B cell (primary cell): ENCODE data around the gene WDR4. TPM values are rescaled to one million over a fixed set of nuclear protein-coding genes. Genes with fewer than 3 reads are reported as not detected.

Experiments used
- ATAC-seq: fragments of 200-7000 bp; cut with Tn5 transposase; one replicate; pipeline ENCODE4 v1.10.0; 2021; ENCODE audit warnings: low read depth, mild to moderate bottlenecking, moderate number of reproducible peaks, moderate library complexity
- CTCF ChIA-PET: fragments of 350-600 bp; sonication (Branson Sonifier 250); formaldehyde crosslinking; loops from one replicate; lab custom pipeline; 2021; ENCODE audit warnings: antibody characterized with exemption, inconsistent platforms; lab: Charles Lee
- POLR2A ChIA-PET: fragments of 350-600 bp; sonication (Branson Sonifier 250); formaldehyde crosslinking; loops from one replicate; lab custom pipeline; 2021; ENCODE audit warnings: antibody characterized with exemption; lab: Charles Lee
- DNase-seq: peaks from one replicate; pipeline ENCODE4 v3.0.0; 2013
- H2AFZ ChIP-seq: 2 replicates; pipeline ENCODE4 v1.6.1; 2012; ENCODE audit warnings: mild to moderate bottlenecking, low read depth, low read length; ENCODE audit not compliant: insufficient read depth, poor library complexity, severe bottlenecking
- H3K27ac ChIP-seq, 2 donors: 1 replicate in 1 of 2; 2 replicates in 1 of 2; pipeline ENCODE4 v1.5.1; 2012 to 2013; ENCODE audit warnings: low read length in 2 of 2, mild to moderate bottlenecking in 2 of 2, moderate library complexity in 1 of 2
- H3K27me3 ChIP-seq, 4 experiments: fragments of 200-600 bp in 1 of 4; sonication (generic) in 1 of 4; replicated peaks in 1 of 4; 1 replicate in 2 of 4; 2 replicates in 2 of 4; pipeline versions ENCODE4 v1.6.1 to v1.7.0; 2013 to 2016; ENCODE audit warnings: low read length in 3 of 4, mild to moderate bottlenecking in 2 of 4, mixed read lengths in 1 of 4, moderate library complexity in 1 of 4; ENCODE audit not compliant: insufficient read depth in 4 of 4, control insufficient read depth in 3 of 4; ENCODE audit errors: control extremely low read depth in 1 of 4
- H3K36me3 ChIP-seq, 2 experiments: replicated peaks in 1 of 2; 1 replicate in 1 of 2; 2 replicates in 1 of 2; pipeline versions ENCODE4 v1.6.1 to v1.7.1; 2013; ENCODE audit warnings: low read length in 1 of 2; ENCODE audit not compliant: insufficient read depth in 2 of 2, control insufficient read depth in 1 of 2; ENCODE audit errors: control extremely low read depth in 1 of 2, extremely low read depth in 1 of 2
- H3K4me1 ChIP-seq, 2 donors: fragments of 200-600 bp in 1 of 2; sonication (generic) in 1 of 2; 1 replicate in 1 of 2; 2 replicates in 1 of 2; pipeline versions ENCODE4 v1.5.1 to v1.6.1; 2013 to 2017; ENCODE audit warnings: low read length in 2 of 2; ENCODE audit not compliant: control insufficient read depth in 2 of 2, insufficient read depth in 2 of 2
- H3K4me2 ChIP-seq: replicated peaks from 2 replicates; pipeline ENCODE3; 2012; ENCODE audit warnings: mild to moderate bottlenecking, low read depth, low read length; ENCODE audit not compliant: poor library complexity, severe bottlenecking
- H3K4me3 ChIP-seq, 5 experiments: fragments of 200-600 bp in 1 of 5; sonication (generic) in 1 of 5; 1 replicate in 3 of 5; 2 replicates in 2 of 5; pipeline versions ENCODE4 v1.5.1 to v1.7.0; 2011 to 2016; ENCODE audit warnings: low read length in 4 of 5, mild to moderate bottlenecking in 4 of 5, low read depth in 2 of 5, control low read depth in 1 of 5, moderate library complexity in 1 of 5; ENCODE audit not compliant: insufficient read depth in 1 of 5; ENCODE audit errors: control extremely low read depth in 1 of 5, extremely low read depth in 1 of 5
- H3K79me2 ChIP-seq: fragments of 200-600 bp; sonication (generic); one replicate; pipeline ENCODE4 v1.6.0; 2016; ENCODE audit warnings: low read length; ENCODE audit not compliant: control insufficient read depth, insufficient read depth
- H3K9ac ChIP-seq: fragments of 200-600 bp; sonication (generic); 2 replicates; pipeline ENCODE4 v1.6.1; 2017; ENCODE audit warnings: mild to moderate bottlenecking, low read length, moderate library complexity
- H3K9me3 ChIP-seq, 3 donors: one replicate each; pipeline versions ENCODE4 v1.6.1 to v1.7.1; 2013; ENCODE audit warnings: low read length in 2 of 3; ENCODE audit not compliant: control insufficient read depth in 2 of 3, insufficient read depth in 1 of 3; ENCODE audit errors: control extremely low read depth in 1 of 3
- H4K20me1 ChIP-seq: 2 replicates; pipeline ENCODE4 v1.6.0; 2012; ENCODE audit warnings: mild to moderate bottlenecking, low read length; ENCODE audit not compliant: insufficient read depth, control insufficient read depth, poor library complexity, severe bottlenecking
- H3K27ac Mint-ChIP-seq: one replicate; pipeline ENCODE4 v1.8.0; 2021; ENCODE audit warnings: mixed read lengths
- H3K27me3 Mint-ChIP-seq: one replicate; pipeline ENCODE4 v1.8.0; 2021; ENCODE audit warnings: mixed read lengths
- H3K4me1 Mint-ChIP-seq: one replicate; pipeline ENCODE4 v1.8.0; 2021; ENCODE audit warnings: mixed read lengths
- H3K4me3 Mint-ChIP-seq: one replicate; pipeline ENCODE4 v1.8.0; 2021; ENCODE audit warnings: mixed read lengths
- H3K9me3 Mint-ChIP-seq: one replicate; pipeline ENCODE4 v1.8.0; 2022; ENCODE audit warnings: mixed read lengths; ENCODE audit not compliant: insufficient read depth
- EZH2 ChIP-seq: IDR thresholded peaks from 2 replicates; pipeline ENCODE4 v1.6.1; 2012; ENCODE audit warnings: borderline replicate concordance, low read depth, mild to moderate bottlenecking, moderate library complexity, low read length; ENCODE audit not compliant: insufficient read depth, poor library complexity, severe bottlenecking
- WGBS: methylation state at CpG from one replicate; pipeline ENCODE4 v1.1.5; 2013; ENCODE audit warnings: missing lambda C conversion rate; ENCODE audit not compliant: insufficient coverage; 5-methylcytosine and 5-hydroxymethylcytosine counted together
- intact Hi-C: fragments of 100-400 bp; cut with micrococcal nuclease; formaldehyde crosslinking; loops from one replicate; pipeline ENCODE4 v1.10.0; 2022
- polyA plus RNA-seq: library from polyadenylated mRNA; depleted of rRNA; stranded (reverse); fragments of >200 nt; gene quantifications from 2 replicates; pipeline ENCODE4 v1.2.3, GENCODE V29; 2012
- total RNA-seq, 2 donors: library from RNA; stranded (reverse); fragments of 120-200 nt in 1 of 2; gene quantifications; 1 replicate in 1 of 2; 2 replicates in 1 of 2; pipeline versions ENCODE4 v1.2.3 to v1.2.4, GENCODE V29; 2013 to 2022
- TF ChIP-seq, protein P1 (sequence below): fragments of 200-600 bp; IDR thresholded peaks from one replicate; pipeline ENCODE4 v1.8.0; 2022; ENCODE audit warnings: antibody characterized with exemption, mild to moderate bottlenecking

Gene WDR4
- total and polyA plus RNA-seq, 2 donors (not counting 1 experiment from before 2014, with no cell fraction given): 17.7 to 40.1 TPM

DNA sequence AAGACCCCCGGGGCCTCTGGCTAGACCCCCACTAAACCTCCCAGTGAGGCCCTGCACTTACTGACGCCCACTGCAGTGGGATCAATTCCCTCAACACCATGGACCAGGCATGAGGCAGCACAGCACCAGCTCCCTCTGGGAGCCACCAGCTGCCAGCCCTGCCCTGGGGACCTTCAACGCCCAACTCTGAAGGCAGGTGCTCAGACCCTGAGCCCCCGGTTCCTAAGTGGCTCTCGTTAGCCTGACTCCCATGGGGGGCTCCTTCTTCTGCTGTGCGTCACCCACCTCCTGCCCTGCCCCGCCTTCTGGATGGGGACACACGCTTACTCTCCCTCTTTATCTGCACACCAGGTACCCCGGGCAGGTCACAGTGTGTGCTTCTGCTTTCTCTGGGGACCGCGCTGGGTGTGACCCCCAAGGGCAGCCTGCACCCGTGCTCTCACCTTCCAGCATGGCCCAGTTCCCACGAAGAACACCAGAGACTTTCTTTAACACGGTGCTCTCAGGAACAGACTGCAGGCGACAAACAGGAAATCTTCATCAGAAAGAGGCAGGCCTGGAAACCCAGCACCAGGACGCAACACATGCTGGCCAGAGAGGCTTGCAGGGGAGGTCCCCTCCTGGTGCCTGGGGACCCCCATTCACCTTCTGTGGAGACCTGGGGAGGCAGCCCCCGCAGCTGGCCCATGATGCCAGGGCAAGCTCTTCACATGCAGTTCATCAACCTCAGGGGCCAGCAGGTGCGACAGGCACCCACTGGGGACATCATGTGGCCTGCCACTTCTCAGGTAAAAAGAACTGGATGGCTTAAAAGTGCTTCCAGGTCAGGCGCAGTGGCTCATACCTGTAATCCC lies 27.3 kb downstream of the WDR4 start:
- Histone ChIP-seq H3K79me2 (no peaks in the 10 kb centered on the region), H3K27ac (no peak overlapping the region), H3K9me3 (peaks cover 0 to 3% (median 0%) of the 10 kb centered on the region in 3 donors), H3K36me3 (peaks cover 0 to 76% of the 10 kb centered on the region in 2 experiments), H3K27me3 (no peaks in the 10 kb centered on the region), H3K4me2 (no peak overlapping the region), H2AFZ (no peak overlapping the region), H3K4me1 (no peaks in the 10 kb centered on the region), H3K9ac (no peak overlapping the region), H4K20me1 (peaks cover 7% of the 10 kb centered on the region), H3K4me3 (no peak overlapping the region)
- Mint-ChIP-seq H3K4me1 (no peaks in the 10 kb centered on the region), H3K9me3 (no peaks in the 10 kb centered on the region), H3K4me3 (no peak overlapping the region), H3K27me3 (no peaks in the 10 kb centered on the region), H3K27ac (no peak overlapping the region)
- ATAC-seq (no peak), DNase-seq (no peak)
- ChIA-PET POLR2A (no interaction called here), CTCF (no interaction called here)
- intact Hi-C loops: no loop called here
- WGBS: 46% methylated on average over 18 of the region's 19 CpGs
- TF ChIP-seq, protein P1, sequence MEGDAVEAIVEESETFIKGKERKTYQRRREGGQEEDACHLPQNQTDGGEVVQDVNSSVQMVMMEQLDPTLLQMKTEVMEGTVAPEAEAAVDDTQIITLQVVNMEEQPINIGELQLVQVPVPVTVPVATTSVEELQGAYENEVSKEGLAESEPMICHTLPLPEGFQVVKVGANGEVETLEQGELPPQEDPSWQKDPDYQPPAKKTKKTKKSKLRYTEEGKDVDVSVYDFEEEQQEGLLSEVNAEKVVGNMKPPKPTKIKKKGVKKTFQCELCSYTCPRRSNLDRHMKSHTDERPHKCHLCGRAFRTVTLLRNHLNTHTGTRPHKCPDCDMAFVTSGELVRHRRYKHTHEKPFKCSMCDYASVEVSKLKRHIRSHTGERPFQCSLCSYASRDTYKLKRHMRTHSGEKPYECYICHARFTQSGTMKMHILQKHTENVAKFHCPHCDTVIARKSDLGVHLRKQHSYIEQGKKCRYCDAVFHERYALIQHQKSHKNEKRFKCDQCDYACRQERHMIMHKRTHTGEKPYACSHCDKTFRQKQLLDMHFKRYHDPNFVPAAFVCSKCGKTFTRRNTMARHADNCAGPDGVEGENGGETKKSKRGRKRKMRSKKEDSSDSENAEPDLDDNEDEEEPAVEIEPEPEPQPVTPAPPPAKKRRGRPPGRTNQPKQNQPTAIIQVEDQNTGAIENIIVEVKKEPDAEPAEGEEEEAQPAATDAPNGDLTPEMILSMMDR: no peak
- no peak for TF ChIP-seq EZH2

DNA sequence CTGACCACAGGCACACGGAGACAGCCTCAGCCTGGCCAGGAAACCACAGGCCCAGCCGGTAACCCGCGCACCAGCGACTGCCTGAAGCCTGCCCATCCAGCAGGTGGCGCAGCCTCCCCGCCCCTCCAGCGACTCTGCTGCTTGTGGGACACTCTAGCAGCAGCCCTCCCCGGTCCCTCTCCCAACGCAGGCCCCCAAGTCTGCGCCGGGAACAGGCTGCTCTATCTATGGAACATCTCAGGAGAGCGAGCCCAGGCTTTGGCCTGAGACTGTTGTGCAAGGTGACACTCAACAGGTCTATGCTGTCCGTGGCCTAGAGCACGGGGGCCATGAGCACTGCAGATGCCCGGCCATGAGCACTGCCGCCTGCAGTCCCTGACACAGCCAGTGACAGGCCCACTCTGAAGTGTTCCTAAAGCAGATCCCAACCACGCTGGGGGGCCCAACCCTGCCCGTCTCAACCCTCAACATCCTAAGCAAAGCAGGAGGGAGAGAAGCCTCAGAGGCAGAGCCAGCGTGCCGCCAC lies 28.4 kb downstream of the WDR4 start:
- ATAC-seq: peak; percentile 53
- Histone ChIP-seq H3K27ac (no peak overlapping the region), H4K20me1 (peaks cover 14% of the 10 kb centered on the region), H2AFZ (no peak overlapping the region), H3K4me3 (no peak overlapping the region), H3K4me2 (no peak overlapping the region), H3K9ac (no peak overlapping the region), H3K27me3 (no peaks in the 10 kb centered on the region), H3K9me3 (peaks cover 0 to 3% (median 0%) of the 10 kb centered on the region in 3 donors), H3K79me2 (peaks cover 6% of the 10 kb centered on the region), H3K4me1 (no peaks in the 10 kb centered on the region), H3K36me3 (peaks cover 0 to 73% of the 10 kb centered on the region in 2 experiments)
- ChIA-PET CTCF (no interaction called here), POLR2A (no interaction called here)
- Mint-ChIP-seq H3K27ac (no peak overlapping the region), H3K4me3 (no peak overlapping the region), H3K4me1 (no peaks in the 10 kb centered on the region), H3K27me3 (no peaks in the 10 kb centered on the region), H3K9me3 (no peaks in the 10 kb centered on the region)
- intact Hi-C loops: no loop called here
- peak; percentile 54 for DNase-seq
- 76% methylated on average over 21 of the region's 21 CpGs for WGBS
- TF ChIP-seq, protein P1: peak; percentile 56
- TF ChIP-seq EZH2: no peak
